GM21576 (cell line): ENCODE measurements around the gene PARD3.

Experiments
- ATAC-seq: cut with Tn5 transposase; IDR thresholded peaks from one replicate; pipeline ENCODE4 v1.9.1; 2021; ENCODE audit warnings: mild to moderate bottlenecking, moderate library complexity; ENCODE audit not compliant: unreplicated experiment

PARD3 gene

GRCh38 chr10:34551295-34551694, 263.8 kb downstream of the PARD3 start:
- no peak for ATAC-seq

DNA sequence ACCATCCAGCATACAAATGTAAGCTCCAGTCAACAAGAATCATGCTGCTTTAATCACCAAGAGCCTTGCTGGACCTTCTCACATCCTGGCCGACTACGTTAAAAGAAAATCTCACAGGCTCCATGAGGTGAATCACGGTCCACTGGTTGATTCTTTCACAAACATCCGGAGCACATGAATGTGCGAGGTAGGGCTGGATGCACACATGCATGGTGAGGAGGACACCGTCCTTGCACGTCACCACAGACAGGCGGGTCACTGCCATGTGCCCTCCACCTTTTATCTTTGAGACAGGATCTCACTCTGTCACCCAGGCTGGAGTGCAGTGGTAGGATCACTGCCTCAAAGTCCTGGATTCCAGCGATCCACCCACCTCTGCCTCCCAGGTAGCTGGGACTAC, 265.1 kb downstream of the PARD3 start:
- ATAC-seq, result no peak

- ATAC-seq, result no peak
These were observed 266.1 kb downstream of the PARD3 start for GRCh38 chr10:34549001-34549400.

DNA sequence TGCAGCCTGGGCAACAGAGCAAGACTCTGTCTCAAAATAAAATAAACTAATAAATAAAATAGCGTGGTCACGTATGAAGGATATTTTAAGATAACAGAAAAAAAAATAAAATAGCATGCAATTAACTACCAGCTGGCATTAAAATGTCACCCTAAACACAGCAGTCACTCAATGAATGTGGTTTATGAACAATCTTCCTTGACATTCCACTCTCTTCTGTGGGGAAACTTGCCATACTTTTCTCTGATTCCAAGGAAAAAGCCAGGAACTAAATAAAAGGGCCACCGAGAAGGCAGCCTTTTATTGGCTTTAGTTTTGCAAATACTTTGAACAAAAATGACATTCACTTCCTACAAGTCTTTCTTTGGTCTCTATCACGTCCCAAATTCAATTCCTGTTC, 266.6 kb downstream of the PARD3 start:
- ATAC-seq, result no peak

DNA sequence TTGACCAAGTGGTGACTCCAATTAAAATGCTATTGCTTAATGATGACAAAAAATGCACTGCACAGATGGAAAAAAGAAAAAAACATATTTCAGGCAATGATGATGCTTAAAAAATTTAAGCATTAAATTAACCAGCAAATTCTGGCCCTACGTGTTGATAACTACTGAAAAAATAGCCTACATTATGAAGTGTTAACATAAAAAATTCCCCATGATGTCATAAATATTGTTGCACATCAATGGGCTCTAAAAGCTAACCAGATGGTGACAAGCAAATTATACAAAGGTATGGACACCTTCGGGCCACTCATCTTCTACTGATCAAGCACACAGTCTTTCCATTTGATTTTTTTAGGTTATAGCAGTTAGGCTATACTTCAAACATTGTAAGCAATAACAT, 267.4 kb downstream of the PARD3 start:
- no peak for ATAC-seq

DNA sequence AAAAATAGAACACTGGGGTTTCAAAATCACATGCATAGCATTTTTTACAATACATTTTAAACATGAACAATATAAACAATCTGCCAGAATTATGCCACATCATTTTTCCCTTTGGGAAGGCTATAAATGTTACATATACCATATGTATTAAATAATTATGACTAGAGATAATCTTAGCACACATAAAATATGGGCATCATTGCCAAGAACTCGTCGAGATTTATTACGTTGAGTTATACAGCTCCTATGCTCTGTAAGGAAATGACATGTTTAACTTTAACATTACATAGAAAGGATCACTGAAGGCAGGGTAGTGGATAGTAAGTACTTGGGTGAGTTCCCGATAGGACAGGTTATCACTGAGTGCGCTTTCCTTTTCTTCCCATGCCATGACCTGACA, 267.8 kb downstream of the PARD3 start:
- no peak for ATAC-seq

GRCh38 chr10:34544400-34544799, 270.7 kb downstream of the PARD3 start:
- no peak for ATAC-seq

DNA sequence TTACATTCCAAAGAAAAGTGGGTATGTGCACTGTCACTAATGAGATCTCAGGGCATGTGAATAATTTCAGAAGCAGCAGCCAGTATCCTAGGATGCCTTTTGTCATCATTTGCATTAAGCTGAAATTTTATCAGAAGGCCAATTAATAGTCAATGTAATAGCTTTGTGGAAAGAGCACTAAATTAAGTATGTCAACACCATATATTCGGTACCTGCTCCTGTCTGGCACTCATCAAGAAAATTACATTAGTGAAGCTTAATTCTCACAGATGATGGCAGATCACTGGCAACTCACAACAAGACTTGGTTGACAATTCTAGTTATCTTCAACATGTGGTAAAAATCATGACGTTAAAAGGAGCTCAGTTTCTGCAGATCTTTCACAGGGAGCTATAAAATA, 271.4 kb downstream of the PARD3 start:
- ATAC-seq, result no peak

GRCh38 chr10:34540492-34540891, 274.6 kb downstream of the PARD3 start:
- ATAC-seq, result no peak

- ATAC-seq, result peak; percentile 42
These were observed 275.4 kb downstream of the PARD3 start for GRCh38 chr10:34539533-34540315.

GRCh38 chr10:34538281-34538829, 276.7 kb downstream of the PARD3 start:
- peak; percentile 56 for ATAC-seq

DNA sequence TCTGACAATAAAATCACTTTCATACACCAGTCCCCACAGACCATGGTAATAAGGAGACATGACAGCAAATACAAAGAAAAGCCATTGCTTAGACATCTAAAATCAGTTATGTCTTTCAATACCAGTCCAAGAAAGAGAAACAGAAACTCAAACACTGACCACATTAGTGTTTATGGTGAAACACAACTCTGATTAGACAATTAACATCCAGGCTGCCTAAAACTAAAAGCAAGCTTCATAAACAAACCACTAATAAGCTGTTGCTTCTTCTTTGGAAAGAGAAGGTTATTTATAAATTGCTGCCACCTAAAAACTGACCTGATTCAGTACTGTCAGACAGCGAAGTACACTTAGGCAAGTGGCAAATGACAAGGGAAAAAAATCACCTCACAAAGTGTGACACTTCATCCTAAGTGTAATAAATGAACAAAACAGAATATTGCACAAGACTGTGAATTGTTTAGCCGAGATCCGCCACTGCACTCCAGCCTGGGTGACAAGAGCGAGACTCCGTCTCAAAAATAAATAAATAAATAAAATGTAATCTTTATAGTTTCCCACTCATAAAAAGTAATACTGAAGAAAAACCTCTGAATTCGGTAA, 277.4 kb downstream of the PARD3 start:
- ATAC-seq, result peak; percentile 74

DNA sequence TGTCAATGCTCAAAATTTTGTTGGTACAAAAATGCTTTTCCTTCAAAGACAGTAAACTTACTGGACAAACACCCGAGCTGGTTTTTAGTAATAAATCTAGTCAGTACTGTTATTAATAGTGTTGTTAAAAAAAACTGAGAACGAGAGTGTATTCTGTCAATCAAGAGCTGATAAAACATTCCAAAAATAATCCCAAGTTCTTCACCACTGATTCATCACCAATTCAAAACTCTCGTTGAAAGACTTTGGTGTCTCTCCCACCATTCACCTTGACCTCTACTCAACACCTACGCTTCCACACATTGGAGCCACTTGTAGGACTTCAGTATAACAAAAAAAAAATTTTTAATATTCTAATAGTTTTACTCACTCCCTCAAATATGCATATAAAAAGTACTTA, 279.2 kb downstream of the PARD3 start:
- no peak for ATAC-seq

GRCh38 chr10:34530778-34531177, 284.3 kb downstream of the PARD3 start:
- no peak for ATAC-seq

DNA sequence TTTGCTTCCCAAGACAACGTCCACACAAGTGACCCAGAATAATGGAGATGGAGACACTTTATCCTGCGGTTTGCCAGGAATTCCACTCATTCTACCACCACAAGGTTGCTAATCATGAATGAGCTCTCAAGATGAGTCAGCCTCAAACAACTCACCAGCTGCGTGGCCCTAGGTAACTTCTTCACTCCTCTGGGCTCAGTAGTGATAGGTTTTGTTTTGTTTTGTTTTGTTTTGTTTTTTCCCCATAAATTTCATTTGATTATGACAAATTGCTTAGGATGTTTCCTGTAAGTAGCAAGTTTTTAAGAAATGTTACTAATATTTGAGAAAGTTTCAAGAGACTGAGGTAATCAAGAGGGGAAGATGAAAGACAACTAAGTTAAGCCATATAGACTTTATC, 286.8 kb downstream of the PARD3 start:
- ATAC-seq, result peak; percentile 54

DNA sequence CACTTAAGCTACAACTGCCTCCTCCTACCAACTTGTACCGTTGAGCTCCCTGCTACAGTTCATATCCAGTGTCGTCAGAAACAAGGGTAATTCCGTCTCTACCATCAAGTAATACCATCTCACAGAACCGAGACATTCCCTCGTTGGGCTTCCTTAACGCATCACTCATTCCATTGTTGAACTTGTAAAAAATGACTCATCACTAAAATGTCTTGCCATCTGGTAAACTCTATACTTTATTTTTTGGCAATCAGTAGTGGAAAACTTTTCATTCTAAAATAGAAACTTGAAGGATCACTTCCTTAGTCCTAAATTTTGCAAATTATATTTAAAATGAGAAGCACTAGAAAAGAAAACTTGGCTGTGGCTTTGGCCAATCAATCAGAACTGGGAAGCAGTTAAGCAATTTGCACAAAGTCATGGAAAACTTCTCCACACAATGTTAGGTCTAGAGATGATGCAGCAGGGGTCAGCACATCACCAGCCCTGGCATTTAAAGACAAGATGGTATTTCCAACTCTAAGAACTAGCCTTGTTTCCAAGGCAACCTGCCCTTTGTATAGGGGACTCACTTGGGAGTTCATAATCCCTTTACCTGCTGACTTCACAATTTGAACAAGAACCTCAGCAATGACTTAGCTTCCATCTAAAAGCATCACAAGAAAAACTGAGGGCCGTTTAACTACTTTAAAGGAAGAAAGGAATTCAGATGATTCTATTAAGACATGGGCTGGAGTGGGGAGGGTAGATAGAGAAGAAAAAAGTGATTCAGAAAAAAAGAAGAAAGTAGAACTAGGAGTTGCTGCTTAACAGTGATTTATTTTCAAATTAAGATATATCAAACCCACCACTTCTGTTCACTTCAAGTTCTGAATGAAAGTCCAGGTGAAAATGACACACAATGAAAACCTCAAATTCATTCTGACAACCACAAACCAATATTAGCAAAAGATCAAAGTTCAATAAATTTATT, 288.1 kb downstream of the PARD3 start:
- ATAC-seq, result no peak

DNA sequence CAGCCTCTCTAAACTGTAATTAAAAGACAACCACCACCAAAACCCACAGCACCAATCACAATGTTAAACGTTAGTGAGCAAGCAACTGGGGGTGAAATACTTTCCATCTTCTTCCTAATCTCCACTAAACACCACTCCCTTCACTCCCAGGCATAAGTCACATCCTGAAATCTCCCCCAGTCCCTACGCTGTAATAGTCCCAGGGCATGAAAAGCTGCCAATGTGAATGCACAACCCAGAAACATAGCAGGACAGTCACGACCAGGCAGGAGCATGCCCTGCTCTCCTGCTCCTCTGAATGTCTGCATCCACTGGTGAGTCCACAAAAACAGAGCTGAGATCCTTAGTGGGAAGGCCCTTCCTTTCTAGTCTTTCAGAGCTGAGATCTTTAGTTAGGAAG, 288.9 kb downstream of the PARD3 start:
- no peak for ATAC-seq

GRCh38 chr10:34524369-34525091, 290.6 kb downstream of the PARD3 start:
- no peak for ATAC-seq

GRCh38 chr10:34523017-34523767, 291.9 kb downstream of the PARD3 start:
- ATAC-seq, result no peak

DNA sequence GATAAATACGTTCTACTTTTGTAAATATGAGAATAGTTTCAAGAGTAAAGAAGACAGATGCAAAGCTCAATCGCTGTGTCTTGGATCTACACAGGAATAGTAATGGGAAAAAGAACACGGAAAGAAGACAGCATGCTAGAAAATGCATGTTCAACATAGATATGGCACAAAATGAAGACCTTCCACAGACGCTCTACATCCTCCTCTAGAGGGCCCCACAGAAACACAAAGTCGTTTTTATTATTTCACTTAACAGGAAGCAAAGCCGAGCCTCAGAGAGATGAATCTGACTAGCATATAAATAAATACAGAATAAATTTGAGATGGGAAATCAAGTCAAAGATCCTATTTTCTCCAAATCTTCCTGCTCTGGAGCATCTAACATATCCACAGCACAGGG, 292.6 kb downstream of the PARD3 start:
- ATAC-seq, result peak; percentile 64
